Skin of body (tissue), 2 donors: ENCODE data around the gene AGPAT3. TPM values are rescaled to one million over a fixed set of nuclear protein-coding genes. Genes with fewer than 3 reads are reported as not detected.
"Not testable (repeated sequence)": the region's sequence is repeated elsewhere in the genome, so short reads cannot be mapped to it uniquely, and the experiment has no call there.

ENCODE experiments used
- DNase-seq: peaks from one replicate; lab custom pipeline; 2025; lab: John Stamatoyannopoulos, UW
- total RNA-seq: library from RNA; depleted of rRNA; stranded (reverse); fragments of >200 nt; gene quantifications from one replicate; pipeline ENCODE4 v1.2.3, GENCODE V29; 2014

AGPAT3 gene, protein sequence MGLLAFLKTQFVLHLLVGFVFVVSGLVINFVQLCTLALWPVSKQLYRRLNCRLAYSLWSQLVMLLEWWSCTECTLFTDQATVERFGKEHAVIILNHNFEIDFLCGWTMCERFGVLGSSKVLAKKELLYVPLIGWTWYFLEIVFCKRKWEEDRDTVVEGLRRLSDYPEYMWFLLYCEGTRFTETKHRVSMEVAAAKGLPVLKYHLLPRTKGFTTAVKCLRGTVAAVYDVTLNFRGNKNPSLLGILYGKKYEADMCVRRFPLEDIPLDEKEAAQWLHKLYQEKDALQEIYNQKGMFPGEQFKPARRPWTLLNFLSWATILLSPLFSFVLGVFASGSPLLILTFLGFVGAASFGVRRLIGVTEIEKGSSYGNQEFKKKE
- total RNA-seq, result 27.0 TPM

DNA sequence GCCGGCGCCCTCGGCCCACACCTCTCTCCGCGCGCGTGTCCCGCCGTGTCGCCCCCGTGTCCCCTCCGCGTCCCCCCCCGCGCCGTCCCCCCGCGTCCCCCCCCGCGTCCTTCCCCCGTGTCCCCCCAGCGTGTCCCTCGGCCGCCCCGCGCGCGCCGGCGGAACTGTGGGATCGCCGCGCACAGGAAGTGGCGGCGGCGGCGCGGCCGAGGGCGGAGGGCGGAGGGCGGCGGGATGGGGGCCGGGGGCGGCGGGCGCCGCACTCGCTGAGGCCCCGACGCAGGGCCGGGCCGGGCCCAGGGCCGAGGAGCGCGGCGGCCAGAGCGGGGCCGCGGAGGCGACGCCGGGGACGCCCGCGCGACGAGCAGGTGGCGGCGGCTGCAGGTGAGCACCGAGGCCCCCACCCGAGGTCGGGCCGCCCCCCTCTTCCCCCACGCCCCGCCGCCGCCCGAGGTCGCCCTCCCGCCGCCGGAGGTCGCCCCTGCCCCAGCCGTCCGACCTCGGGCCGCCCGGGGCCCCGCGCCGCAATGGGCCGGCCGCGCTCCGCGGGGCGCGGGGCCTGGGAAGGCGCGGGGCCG, at the start of gene AGPAT3:
AGPAT3 (plus strand) TSS at position 262 of the 578 bp plus-strand sequence. CDS start 94,459 bp downstream, outside the sequence.
- DNase-seq, result no peak

DNA sequence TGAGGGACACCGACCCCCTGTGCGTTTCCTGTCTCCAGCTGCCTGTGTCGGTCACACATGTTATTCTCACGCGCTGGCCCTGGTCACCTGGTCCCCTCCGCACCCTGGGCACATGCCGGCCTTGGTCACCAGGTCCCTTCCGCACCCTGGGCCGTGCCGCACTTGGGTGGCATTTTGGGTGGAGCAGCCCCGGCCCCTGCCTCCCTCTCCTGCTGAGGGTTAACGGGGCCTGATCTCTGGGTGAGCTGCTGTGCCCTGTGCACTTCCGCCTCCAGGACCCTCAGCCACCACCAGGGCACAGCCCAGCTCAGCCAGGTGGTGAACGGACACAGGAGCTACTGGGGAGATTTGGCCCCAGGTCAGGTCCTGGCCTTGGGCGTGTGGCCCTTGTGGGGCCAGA, 49.0 kb upstream of the AGPAT3 start:
- DNase-seq, result no peak

DNA sequence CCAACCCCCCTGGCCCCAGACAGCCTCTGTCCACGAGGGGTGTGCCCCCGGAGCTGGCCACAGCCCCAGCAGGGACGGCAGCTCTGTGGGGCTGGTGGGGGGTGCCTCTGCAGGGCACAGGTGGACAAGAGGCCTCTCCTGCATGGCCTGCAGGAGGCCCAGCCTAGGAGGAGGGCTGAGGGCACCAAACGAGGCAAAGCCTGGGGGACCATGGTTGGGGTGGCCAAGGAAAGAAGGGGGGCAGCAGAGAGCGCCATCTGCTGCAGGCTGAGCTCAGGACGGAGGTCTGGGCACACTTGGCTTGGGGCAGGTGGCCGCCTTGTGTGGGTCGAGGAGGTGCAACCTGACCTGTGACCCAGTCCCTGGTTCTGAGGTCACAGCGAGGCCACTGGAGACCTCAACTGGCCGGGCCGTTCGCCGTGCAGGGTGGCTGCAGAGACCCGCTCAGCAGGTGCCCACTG, 48.4 kb upstream of the AGPAT3 start:
- no peak for DNase-seq

DNA sequence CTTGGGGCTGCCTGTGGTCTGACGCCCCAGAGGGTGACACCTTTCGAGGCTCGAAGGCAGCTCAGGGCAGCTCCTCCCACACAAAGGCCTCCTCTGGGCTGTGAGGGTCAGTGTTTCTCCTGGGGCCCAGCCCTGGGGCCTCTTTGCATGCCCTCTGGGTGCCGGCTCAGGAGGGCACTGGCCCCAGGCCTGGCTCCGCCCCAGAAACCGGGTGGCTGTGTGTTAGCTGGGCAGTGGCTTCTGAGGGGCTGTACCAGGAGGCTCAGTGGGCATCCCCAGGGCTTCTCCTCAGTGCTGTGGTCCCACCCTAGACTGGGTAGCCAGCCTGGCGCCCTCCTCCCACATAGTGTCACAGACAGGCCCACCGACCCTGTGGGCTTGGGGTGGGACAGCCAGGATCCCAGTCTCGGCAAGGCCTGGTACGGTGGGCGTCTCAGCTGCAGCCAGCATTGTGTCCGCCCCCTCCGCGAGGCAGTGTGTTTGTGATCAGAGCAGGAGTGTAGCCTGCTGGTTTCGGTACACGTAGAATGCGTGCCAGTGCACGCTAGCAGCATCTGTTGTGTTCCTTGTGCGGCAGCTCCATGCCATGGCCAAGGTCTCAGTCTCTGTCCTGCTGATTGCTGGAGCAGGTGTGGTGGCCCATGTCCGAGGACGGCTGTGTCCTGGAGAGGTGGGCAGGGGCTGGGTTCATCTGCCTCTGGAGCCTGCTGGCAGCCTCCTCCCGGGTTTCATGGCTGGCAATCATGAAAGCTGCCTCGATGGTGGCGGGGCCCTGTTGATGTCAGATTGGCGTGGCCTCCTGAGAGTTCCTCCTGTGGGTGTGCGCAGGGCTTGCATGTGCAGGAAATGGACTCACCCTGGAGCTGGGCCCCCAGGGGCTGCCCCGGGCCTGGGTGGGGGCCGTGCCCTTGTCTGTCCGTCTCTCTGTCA, 47.6 kb upstream of the AGPAT3 start:
- DNase-seq, result no peak

DNA sequence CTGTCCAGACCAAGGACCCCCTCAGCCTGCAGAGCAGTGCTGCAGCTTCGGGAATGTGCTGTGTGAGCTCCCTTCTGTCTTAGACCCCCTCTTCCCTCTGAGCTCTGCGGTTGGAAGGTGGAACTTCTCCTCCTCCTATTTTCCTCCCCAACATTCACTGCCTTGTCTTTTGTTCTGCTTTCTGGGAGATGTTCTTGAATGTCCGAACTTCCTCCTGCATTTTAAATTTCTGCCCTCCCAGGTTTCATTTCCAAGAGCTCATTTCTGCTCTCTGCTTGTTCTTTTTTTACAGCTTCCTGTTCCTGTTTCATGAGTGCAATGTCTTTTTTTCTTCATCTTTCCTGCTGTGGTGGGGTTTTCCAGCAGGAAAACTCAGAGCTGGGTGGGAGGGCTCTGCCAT, 46.3 kb upstream of the AGPAT3 start:
- DNase-seq, result no peak

DNA sequence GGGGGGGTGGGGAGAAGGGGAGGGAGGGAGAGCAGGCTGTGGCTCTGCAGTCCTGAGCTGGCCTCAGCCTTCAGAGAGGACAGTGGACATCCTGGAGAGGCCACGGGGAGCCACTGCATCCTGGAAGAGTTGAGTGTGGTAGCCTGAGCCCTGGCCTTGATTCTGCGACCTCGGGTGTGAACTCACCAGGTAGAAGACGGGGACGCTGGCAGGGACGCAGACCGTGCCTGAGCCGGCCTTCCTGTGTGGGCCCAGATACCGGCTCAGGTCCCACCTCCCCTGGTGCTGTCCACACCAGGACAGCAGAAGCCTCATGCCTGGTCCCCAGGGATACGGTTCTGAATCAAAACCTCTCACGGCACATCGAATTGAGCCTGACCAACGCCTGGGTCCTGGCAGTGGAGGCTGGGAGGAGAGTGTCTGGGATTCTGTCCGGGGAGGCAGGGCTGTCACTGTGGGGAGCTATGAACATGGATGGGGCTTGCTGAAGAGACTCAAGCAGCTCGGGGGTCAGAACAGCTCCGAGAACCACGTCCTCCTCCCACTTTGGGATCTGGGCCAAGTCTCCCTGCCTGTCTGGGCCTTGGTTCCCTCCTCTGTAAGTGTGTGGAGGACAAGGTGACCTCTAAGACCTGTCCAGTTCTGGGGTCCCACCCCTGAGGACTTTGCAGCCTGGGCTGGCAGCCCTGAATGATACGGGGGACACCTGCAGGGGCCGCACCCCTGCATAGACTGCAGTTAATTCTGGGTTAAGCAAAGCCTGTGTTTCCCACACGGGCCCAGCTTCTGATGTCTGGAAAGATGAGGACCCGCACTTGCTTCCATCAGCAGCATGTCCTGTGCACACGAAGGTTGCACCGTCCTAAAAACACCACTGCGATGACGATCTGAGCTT, 45.3 kb upstream of the AGPAT3 start:
- DNase-seq, result no peak

DNA sequence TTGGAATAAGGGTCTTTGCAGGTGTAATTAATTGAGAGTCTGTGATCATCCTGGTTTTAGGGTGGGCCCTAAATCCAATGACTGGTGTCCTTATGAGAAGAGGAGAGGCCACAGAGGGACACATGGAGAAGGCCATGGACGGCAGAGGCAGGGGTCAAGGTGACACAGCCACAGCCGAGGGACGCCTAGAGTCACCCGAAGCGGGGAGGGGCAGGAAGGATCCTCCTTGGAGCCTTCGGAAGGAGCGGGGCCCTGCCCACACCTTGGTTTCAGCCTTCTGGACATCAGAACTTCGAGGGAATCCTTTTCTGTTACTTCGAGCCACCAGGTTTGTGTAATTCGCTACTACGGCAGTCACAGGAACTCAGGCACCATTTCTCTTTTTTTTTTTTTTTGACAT, 44.6 kb upstream of the AGPAT3 start:
- DNase-seq, result no peak

DNA sequence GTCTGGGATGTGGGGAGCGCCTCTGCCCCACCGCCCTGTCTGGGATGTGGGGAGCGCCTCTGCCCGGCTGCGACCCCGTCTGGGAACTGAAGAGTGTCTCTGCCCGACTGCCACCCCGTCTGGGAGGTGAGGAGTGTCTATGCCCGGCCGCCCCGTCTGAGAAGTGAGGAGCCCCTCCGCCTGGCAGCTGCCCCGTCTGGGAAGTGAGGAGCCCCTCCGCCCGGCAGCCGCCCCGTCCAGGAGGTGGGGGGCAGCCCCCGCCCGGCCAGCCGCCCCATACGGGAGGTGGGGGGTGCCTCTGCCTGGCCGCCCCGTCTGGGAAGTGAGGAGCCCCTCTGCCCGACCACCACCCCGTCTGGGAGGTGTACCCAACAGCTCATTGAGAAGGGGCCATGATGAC, 42.9 kb upstream of the AGPAT3 start:
- not testable (repeated sequence) for DNase-seq

DNA sequence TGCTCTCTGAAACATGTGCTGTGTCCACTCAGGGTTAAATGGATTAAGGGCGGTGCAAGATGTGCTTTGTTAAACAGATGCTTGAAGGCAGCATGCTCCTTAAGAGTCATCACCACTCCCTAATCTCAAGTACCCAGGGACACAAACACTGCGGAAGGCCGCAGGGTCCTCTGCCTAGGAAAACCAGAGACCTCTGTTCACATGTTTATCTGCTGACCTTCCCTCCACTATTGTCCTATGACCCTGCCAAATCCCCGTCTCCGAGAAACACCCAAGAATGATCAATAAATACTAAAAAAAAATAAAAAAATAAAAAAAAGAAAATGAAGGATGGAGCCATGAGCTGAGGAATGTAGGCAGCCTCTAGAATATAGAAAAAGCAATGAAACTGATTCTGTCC, 42.3 kb upstream of the AGPAT3 start:
- not testable (repeated sequence) for DNase-seq

DNA sequence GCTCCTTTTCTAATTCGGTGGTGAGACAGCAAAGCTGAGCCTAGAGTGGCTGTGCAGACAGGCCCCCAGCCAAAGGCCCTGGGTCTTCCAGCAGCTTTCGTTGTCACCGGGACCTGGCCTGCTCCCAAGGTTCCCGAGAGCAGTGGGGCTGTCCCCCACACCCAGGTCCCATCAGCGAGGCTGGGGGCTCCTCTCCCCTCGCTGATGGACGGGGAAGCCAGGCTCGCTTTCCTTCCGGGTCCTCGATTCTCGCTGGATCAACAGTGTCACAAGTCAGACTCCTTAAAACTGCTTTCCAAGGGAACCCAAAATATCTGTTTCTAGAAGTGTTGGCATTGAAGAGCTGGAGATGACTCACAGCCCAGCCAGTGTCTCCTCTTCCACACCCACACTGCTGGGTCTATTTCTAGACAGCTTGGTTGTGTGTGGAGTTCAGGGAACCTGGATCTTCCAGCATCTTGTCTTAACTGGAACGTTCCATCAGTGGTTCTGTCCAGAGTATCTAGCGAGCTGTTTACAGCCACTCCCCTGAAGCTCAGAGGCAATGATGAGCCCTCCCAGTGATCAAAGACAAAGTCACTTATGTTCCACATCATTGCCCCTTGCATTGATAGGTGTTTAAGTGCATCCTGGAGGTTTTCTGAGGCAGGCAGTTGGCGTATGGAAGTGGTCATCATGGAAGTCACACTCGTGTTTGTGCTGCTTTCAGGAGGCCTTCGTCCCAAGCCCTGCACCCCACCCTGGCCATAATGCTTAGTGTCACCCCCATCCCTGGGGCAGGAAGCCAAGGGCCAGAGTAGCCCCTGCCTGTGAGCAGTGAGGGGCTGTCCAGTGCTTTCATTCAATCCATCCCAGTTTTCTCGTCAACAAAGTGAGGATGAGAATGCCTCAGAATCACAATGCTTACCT, 40.4 kb upstream of the AGPAT3 start:
- DNase-seq, result no peak

DNA sequence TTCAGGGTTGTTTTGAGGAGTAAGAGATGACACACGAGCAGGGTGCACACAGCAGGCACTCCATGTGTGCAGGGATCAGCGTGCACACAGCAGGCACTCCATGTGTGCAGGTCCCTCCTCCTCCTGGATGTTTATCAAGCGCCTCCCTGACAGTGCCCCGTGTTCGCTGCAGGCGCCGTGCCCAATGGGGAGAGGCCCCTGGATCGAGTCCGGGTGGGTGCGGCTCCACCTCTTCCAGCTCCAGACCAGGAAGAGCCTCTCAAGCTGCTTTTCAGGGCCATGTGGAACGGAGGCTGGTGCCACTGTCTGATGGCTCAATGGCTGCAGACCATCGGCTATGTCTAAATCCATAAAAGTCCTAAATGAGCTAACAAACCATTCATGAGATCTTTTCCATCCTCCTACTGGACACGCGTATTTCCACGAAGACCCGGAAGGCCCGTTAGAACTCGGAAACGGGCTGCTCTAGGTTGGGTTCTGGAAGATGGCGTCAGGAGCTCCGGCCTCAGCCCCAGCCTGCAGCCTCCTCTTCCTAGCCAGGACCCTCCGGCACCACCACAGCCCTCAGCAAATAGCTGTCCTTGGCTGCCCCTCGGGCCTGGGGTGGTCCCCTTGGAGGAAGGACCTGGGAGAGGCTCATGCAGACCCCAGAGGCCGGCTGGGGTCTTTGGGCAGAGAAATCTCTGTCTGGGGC, 39.6 kb upstream of the AGPAT3 start:
- no peak for DNase-seq

DNA sequence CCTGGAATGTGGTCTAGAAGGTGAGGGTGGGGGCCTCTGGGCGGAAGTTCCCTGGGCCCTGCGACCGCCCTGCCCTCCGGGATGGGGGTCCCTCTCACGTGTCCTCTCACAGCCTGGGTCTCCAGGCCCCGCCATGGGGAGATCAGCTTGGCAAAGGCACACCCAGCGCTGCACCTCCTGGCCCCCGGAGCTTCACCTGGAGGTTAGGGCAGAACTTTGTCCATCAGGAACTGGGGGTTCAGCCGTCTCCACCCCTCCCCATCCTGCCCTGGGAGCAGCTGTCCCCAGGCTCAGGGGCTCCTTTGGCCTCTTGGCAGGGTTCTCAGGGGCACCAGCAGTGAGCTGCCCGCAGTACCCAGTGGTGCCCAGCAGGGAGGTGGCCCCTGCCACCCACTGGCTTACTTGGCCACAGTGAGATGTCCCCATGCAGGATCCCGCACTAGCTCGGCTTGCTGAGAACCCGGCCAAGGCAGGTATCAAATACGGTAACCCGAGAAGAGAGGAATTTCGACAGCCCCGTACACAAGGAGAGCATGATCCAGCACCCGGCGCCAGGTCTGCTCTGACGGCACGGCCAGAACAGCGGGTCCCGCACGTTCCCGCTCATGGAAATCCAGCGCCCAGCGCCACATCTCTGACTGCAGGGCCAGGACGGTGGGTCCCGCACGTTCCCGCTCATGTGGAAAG, 38.9 kb upstream of the AGPAT3 start:
- no peak for DNase-seq

DNA sequence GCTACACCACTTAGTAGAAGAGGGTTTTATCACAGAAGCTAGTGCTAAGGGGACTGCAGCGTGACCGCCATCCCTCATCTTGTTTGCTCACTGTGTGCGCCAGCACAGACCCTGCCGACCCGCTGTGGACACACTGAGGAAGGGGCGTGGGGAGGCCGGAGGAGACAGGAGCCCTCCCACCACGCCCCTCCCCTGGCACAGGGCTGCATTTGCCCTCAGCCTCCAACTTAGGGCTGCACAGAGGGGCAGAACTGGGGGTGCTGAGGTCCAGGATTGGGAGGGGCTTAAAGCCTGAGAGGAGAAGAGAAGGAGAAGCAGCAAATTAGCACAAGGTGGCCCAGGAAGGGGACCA, 38.4 kb upstream of the AGPAT3 start:
- DNase-seq, result no peak

DNA sequence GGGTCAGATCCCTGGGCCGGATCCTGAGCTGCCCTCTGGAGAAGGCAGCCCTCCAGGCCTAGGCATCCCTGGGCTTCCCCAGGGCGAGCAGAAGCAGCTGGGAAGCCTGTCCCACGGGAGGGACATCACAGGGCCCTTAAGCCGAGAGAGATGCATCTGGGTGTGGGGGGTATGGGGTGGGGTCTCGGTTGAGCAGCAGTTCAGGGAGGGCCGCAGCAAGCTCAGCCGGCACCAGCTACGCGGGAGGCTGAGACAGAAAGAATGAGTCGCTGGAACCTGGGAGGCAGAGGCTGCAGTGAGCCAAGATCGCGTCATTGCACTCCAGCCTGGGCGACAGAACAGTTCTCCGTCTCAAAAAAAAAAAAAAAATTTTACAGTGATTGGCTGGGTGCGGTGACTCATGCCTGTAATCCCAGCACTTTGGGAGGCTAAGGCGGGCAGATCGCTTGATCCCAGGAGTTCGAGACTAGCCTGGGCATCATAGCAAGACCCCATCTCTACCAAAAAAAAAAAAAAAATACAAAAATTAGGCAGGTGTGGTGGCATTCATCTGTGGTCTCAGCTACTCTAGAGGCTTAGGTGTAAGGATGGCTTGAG, 37.9 kb upstream of the AGPAT3 start:
- no peak for DNase-seq

DNA sequence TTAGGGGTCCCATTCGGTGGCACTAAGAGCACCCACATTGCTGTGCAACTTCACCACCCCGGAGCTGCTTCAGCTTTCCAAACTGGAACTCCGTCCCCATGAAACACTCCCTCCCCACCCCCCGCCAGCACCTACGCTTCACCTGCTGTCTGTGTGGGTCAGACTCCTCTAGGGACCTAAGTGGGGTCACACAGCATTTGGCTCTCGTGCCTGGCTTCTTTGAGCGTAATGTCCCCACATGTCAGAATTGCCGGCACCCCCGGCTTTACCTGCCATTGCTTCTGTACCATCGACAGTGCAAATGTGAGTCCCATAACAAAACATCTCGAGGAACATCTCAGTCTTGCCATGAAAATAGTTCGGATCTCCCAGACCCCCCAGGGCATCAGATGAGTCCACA, 35.9 kb upstream of the AGPAT3 start:
- DNase-seq, result no peak

DNA sequence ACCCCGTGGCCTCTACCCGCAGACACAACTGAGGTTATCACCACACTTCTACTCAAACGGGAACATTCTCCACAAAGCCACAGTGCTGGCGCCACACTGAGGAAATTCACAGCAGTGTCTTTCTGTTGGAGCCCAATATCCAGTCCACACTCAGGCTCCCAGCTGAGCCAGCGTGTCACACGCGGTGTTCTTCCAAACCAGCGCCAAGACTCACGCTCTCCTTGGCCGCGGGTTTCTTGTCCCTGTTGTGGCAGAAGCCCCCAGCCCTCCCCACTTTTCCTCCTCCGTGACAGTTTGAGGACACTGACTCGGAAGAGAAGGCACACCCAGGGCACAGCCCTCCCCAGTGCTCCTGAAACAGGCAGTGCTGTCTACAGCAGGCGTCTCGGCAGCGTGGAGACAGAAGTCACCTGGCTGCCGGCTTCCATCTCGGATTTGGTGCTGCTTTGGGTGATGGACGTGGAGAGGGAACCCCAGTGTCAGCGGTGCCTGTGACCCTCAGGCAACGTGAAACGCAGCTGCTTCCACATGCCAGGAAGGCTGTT, 35.4 kb upstream of the AGPAT3 start:
- DNase-seq, result no peak

DNA sequence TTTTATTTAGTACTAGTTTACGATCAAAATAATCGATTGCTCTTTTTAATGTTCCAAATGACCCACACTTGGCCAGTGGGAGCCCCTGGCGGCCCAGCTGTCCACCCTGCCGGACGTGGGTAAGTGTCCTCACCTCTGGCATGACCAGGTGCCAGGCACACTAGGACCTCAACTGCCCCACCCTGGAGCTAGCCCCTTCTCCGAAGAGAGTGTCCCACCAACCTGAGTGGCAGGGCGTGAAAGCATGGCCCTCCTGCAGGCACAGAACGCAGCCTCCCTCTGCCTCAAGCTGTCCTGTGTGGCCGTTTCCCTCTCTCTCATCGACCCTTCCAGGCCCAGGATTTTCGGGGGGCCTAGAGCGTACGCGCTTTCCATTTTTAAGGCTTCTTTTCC, 32.9 kb upstream of the AGPAT3 start:
- no peak for DNase-seq

DNA sequence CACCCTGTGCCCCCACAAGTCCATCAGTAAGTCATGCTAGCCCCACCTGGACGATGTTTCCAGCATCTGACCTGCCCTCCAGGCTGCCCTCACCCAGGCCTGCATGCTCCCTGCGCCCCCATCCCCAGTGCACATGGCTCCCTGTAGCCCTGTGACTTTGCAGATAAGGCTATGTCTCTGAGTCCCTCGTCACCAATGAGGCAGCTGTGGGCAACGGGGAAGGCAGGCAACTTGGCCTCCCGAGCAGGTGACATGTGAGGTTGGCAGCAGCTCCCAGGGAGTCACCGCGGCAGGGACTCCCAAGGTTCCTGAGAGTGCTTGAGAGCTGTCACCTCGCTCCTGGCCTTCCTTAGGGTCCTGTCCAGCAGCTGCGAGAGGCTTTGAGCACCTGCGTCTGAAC, 32.4 kb upstream of the AGPAT3 start:
- DNase-seq, result no peak
